ENCODE data around the gene TOMM40. TPM values are rescaled to one million over a fixed set of nuclear protein-coding genes. Genes with fewer than 3 reads are reported as not detected.

The TOMM40 gene
- total RNA-seq, 3 donors from 2014 or later: 47.9 to 82.6 (median 53.5) TPM

- no peak overlapping the region for H3K4me3 ChIP-seq
- H3K9me3 ChIP-seq: no peaks in the 10 kb centered on the region
- DNase-seq (no peak), ATAC-seq (no peak)
- TF ChIP-seq CTCF (IDR thresholded peaks at IDR 0.05): no peak
- H3K4me1 ChIP-seq (ENCODE audit: low read depth): no peaks in the 10 kb centered on the region
- intact Hi-C loops (cut with DNase I, micrococcal nuclease): no loop called here
- H3K36me3 ChIP-seq (ENCODE audit: low read depth): no peaks in the 10 kb centered on the region
These were observed 48.6 kb downstream of the TOMM40 start for GRCh38 chr19:44939668-44940067.

DNA sequence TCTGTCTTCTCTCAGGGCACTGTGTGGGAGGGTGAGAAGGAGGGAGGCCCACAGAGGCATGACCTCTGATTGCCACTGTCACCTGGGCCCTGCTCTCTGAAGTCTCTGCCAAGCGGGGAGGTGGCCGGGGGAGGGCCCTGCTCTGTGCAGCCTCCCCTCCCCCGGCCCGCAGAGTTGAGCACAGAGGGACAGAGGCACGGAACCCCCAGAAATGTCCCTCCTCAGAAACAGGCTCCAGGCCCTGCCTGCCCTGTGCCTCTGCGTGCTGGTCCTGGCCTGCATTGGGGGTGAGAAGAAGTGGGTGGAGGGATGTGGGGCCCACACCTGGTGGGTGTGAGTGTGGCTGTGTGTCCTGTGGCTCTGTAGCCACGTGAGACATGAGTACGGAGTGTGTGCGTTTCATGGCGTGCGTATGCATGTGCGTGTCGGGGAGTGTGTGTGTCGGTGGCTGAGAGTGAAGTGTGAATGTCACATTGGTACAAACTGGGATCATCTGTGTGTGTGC, 51.1 kb downstream of the TOMM40 start, which contains the start of gene APOC4:
Gene APOC4, plus strand, starts transcription at position 171 of the 505 bp plus-strand sequence. Its CDS starts 41 bp downstream, at position 212.
- no peak for ATAC-seq
- H3K4me1 ChIP-seq (ENCODE audit: low read depth): no peaks in the 10 kb centered on the region
- intact Hi-C loops (cut with DNase I, micrococcal nuclease): no loop called here
- TF ChIP-seq CTCF (IDR thresholded peaks at IDR 0.05): no peak
- no peak for DNase-seq
- H3K4me3 ChIP-seq: no peak within 1 kb of the TSS
- H3K36me3 ChIP-seq (ENCODE audit: low read depth): no peaks in the 10 kb centered on the region
- H3K9me3 ChIP-seq: no peaks in the 10 kb centered on the region

GRCh38 chr19:44943801-44944249, 52.8 kb downstream of the TOMM40 start:
- H3K4me3 ChIP-seq: no peak overlapping the region
- no peaks in the 10 kb centered on the region for H3K9me3 ChIP-seq
- DNase-seq (peak in 2 of 3 donors; percentile 58 to 72), ATAC-seq (peak; percentile 73)
- H3K36me3 ChIP-seq (ENCODE audit: low read depth): no peaks in the 10 kb centered on the region
- TF ChIP-seq CTCF (IDR thresholded peaks at IDR 0.05): no peak
- no peaks in the 10 kb centered on the region for H3K4me1 ChIP-seq (ENCODE audit: low read depth)
- intact Hi-C loops (cut with DNase I, micrococcal nuclease): no loop called here

DNA sequence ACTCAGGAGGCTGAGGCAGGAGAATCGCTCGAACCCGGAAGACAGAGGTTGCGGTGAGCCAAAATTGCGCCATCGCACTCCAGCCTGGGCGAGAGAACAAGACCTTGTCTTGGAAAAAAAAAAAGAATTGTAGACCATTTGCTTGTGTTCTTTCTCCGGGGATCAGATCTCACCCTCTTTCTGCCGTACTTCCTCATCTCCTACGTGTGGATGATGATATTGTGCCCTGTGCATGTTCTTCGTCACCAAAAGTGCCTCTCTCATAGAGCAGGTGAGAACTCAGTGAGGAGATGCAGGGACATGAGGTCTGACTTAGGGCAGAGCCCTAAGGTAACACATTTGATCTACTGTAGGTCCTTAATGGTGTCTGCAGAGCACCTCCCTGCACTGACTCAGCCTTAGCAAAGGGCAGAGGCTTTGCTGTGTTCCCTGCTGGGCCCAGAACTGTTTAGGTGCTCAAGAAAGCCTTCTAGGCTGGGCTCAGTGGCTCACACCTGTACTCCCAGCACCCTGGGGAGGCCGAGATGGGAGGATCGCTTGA, 56.1 kb downstream of the TOMM40 start:
- H3K4me1 ChIP-seq (ENCODE audit: low read depth): peaks cover 2% of the 10 kb centered on the region
- ATAC-seq: no peak
- no peaks in the 10 kb centered on the region for H3K9me3 ChIP-seq
- H3K36me3 ChIP-seq (ENCODE audit: low read depth): no peaks in the 10 kb centered on the region
- intact Hi-C loops (cut with DNase I, micrococcal nuclease): no loop called here
- DNase-seq: no peak
- H3K4me3 ChIP-seq: no peak overlapping the region
- TF ChIP-seq CTCF (IDR thresholded peaks at IDR 0.05): no peak

GRCh38 chr19:44948237-44948636, 57.2 kb downstream of the TOMM40 start:
- no peaks in the 10 kb centered on the region for H3K36me3 ChIP-seq (ENCODE audit: low read depth)
- no peaks in the 10 kb centered on the region for H3K9me3 ChIP-seq
- DNase-seq: no peak
- ATAC-seq: no peak
- intact Hi-C loops (cut with DNase I, micrococcal nuclease): no loop called here
- TF ChIP-seq CTCF (IDR thresholded peaks at IDR 0.05): no peak
- peaks cover 4% of the 10 kb centered on the region for H3K4me1 ChIP-seq (ENCODE audit: low read depth)
- H3K4me3 ChIP-seq: no peak overlapping the region

All from mucosa of descending colon (tissue), 3 donors.